WTC11 (cell line): ENCODE measurements around the gene LCP1. TPM values are rescaled to one million over a fixed set of nuclear protein-coding genes. Genes with fewer than 3 reads are reported as not detected.

Experiments
- ATAC-seq: fragments of 200-7000 bp; cut with Tn5 transposase; 2 replicates; pipeline ENCODE4 v1.10.0; 2021; ENCODE audit warnings: mild to moderate bottlenecking, moderate library complexity
- CTCF ChIA-PET: fragments of 300-600 bp; sonication (Branson Sonifier 250); formaldehyde crosslinking; loops from one replicate; lab custom pipeline; 2021; ENCODE audit warnings: antibody characterized with exemption; lab: Charles Lee
- POLR2A ChIA-PET: fragments of 350-600 bp; sonication (Branson Sonifier 250); formaldehyde crosslinking; loops from one replicate; lab custom pipeline; 2021; ENCODE audit warnings: antibody characterized with exemption; lab: Charles Lee
- DNase-seq: peaks from one replicate; pipeline ENCODE4 v3.0.0; 2021; ENCODE audit warnings: low spot score
- H3K27ac Mint-ChIP-seq: 2 replicates; pipeline ENCODE4 v1.8.0; 2021; ENCODE audit warnings: mixed read lengths
- H3K27me3 Mint-ChIP-seq: 2 replicates; pipeline ENCODE4 v1.8.0; 2021; ENCODE audit warnings: low read depth, mild to moderate bottlenecking, moderate library complexity, mixed read lengths
- H3K36me3 Mint-ChIP-seq: 2 replicates; pipeline ENCODE4 v1.8.0; 2021; ENCODE audit warnings: mixed read lengths
- H3K4me1 Mint-ChIP-seq: 2 replicates; pipeline ENCODE4 v1.8.0; 2022; ENCODE audit warnings: mixed read lengths
- H3K4me3 Mint-ChIP-seq: 2 replicates; pipeline ENCODE4 v1.8.0; 2021; ENCODE audit warnings: mild to moderate bottlenecking, moderate library complexity, mixed read lengths
- H3K9me3 Mint-ChIP-seq: 2 replicates; pipeline ENCODE4 v1.8.0; 2021; ENCODE audit warnings: mixed read lengths
- ATF1 ChIP-seq: sonication (generic); formaldehyde crosslinking; IDR thresholded peaks from 2 replicates; pipeline ENCODE4 v1.8.1; 2023; ENCODE audit warnings: mild to moderate bottlenecking, moderate library complexity, missing genetic modification reagents
- CTCF ChIP-seq: fragments of 200-600 bp; IDR thresholded peaks from 2 replicates; pipeline ENCODE4 v1.8.0; 2022; ENCODE audit warnings: antibody characterized with exemption
- ELF4 ChIP-seq: sonication (generic); formaldehyde crosslinking; IDR thresholded peaks from 2 replicates; pipeline ENCODE4 v1.8.1; 2022; ENCODE audit warnings: low read depth, mild to moderate bottlenecking, moderate library complexity, missing genetic modification reagents
- ESRRA ChIP-seq: sonication (generic); formaldehyde crosslinking; IDR thresholded peaks from 2 replicates; pipeline ENCODE4 v1.8.1; 2022; ENCODE audit warnings: mild to moderate bottlenecking, missing genetic modification reagents, borderline replicate concordance
- ETV6 ChIP-seq: sonication (generic); formaldehyde crosslinking; IDR thresholded peaks from 2 replicates; pipeline ENCODE4 v1.8.1; 2022; ENCODE audit warnings: mild to moderate bottlenecking, missing genetic modification reagents
- FOXJ3 ChIP-seq: sonication (generic); formaldehyde crosslinking; IDR thresholded peaks from 2 replicates; pipeline ENCODE4 v1.9.0; 2021; ENCODE audit warnings: missing genetic modification reagents, mild to moderate bottlenecking, borderline replicate concordance
- FOXK1 ChIP-seq: sonication (generic); formaldehyde crosslinking; IDR thresholded peaks from 2 replicates; pipeline ENCODE4 v1.8.0; 2022; ENCODE audit warnings: mild to moderate bottlenecking, moderate library complexity, missing genetic modification reagents
- MYBL2 ChIP-seq: sonication (generic); formaldehyde crosslinking; IDR thresholded peaks from 2 replicates; pipeline ENCODE4 v1.8.1; 2023; ENCODE audit warnings: mild to moderate bottlenecking, moderate library complexity, missing genetic modification reagents
- NR3C1 ChIP-seq: sonication (generic); formaldehyde crosslinking; conservative IDR thresholded peaks from 2 replicates; pipeline ENCODE4 v1.8.1; 2023; ENCODE audit warnings: low read depth, mild to moderate bottlenecking, missing genetic modification reagents
- OVOL2 ChIP-seq: fragments of 250-450 bp; sonication (Bioruptor Pico); IDR thresholded peaks from 2 replicates; pipeline ENCODE4 v1.9.0; 2021; ENCODE audit warnings: mild to moderate bottlenecking, borderline replicate concordance
- PRDM15 ChIP-seq: sonication (generic); formaldehyde crosslinking; IDR thresholded peaks from 2 replicates; pipeline ENCODE4 v1.8.0; 2022; ENCODE audit warnings: missing genetic modification reagents
- TEAD1 ChIP-seq: sonication (generic); formaldehyde crosslinking; IDR thresholded peaks from 2 replicates; pipeline ENCODE4 v1.8.0; 2022; ENCODE audit warnings: mild to moderate bottlenecking, missing genetic modification reagents
- TP53 ChIP-seq: sonication (generic); formaldehyde crosslinking; IDR thresholded peaks from 2 replicates; pipeline ENCODE4 v1.8.1; 2023; ENCODE audit warnings: mild to moderate bottlenecking, missing genetic modification reagents
- USF2 ChIP-seq: sonication (generic); formaldehyde crosslinking; IDR thresholded peaks from 2 replicates; pipeline ENCODE4 v1.8.1; 2023; ENCODE audit warnings: mild to moderate bottlenecking, missing genetic modification reagents, moderate library complexity
- ZBTB21 ChIP-seq: sonication (generic); formaldehyde crosslinking; IDR thresholded peaks from 2 replicates; pipeline ENCODE4 v1.8.1; 2023; ENCODE audit warnings: mild to moderate bottlenecking, missing genetic modification reagents, borderline replicate concordance
- ZBTB43 ChIP-seq: sonication (generic); formaldehyde crosslinking; IDR thresholded peaks from 2 replicates; pipeline ENCODE4 v1.8.1; 2023; ENCODE audit warnings: mild to moderate bottlenecking, missing genetic modification reagents
- ZNF138 ChIP-seq: sonication (generic); formaldehyde crosslinking; conservative IDR thresholded peaks from 2 replicates; pipeline ENCODE4 v1.8.1; 2022; ENCODE audit warnings: mild to moderate bottlenecking, moderate library complexity, missing genetic modification reagents
- ZNF219 ChIP-seq: sonication (generic); formaldehyde crosslinking; IDR thresholded peaks from 2 replicates; pipeline ENCODE4 v1.8.0; 2023; ENCODE audit warnings: missing genetic modification reagents, mild to moderate bottlenecking, borderline replicate concordance
- ZNF263 ChIP-seq: sonication (generic); formaldehyde crosslinking; IDR thresholded peaks from 2 replicates; pipeline ENCODE4 v1.8.1; 2022; ENCODE audit warnings: low read depth, mild to moderate bottlenecking, moderate library complexity, missing genetic modification reagents
- ZNF512 ChIP-seq: sonication (generic); formaldehyde crosslinking; IDR thresholded peaks from 2 replicates; pipeline ENCODE4 v1.8.1; 2022; ENCODE audit warnings: missing genetic modification reagents, borderline replicate concordance
- ZNF671 ChIP-seq: fragments of 250-450 bp; sonication (Bioruptor Pico); IDR thresholded peaks from 2 replicates; pipeline ENCODE4 v1.8.0; 2021; ENCODE audit warnings: mild to moderate bottlenecking
- ZSCAN18 ChIP-seq: fragments of 250-450 bp; sonication (Bioruptor Pico); IDR thresholded peaks from 2 replicates; pipeline ENCODE4 v2.1.2; 2022; ENCODE audit warnings: mild to moderate bottlenecking, moderate library complexity
- total RNA-seq: library from RNA; stranded (reverse); gene quantifications from 3 replicates; pipeline ENCODE4 v1.2.3, GENCODE V29; 2021

The LCP1 gene
- total RNA-seq, 1 experiment from 2014 or later: 3.2 TPM

- TF ChIP-seq MYBL2 (CRISPR knock-in tag) (no peak), FOXJ3 (CRISPR knock-in tag) (no peak), ZBTB43 (CRISPR knock-in tag) (no peak)
These were observed 81.0 kb downstream of the LCP1 start (continued) for GRCh38 chr13:46101002-46101401.

- Mint-ChIP-seq H3K9me3 (no peaks in the 10 kb centered on the region), H3K4me1 (peaks cover 7% of the 10 kb centered on the region), H3K27me3 (no peaks in the 10 kb centered on the region), H3K4me3 (no peak overlapping the region), H3K36me3 (no peaks in the 10 kb centered on the region)
- DNase-seq (no peak), ATAC-seq (no peak)
- POLR2A ChIA-PET: interaction anchor here (0.7 kb wide), 1 partner anchor 211 kb away, joined by 3 read pairs; no protein-coding TSS in a partner anchor
- TF ChIP-seq ZNF138 (CRISPR knock-in tag) (no peak), ETV6 (CRISPR knock-in tag) (no peak), TP53 (CRISPR knock-in tag) (no peak), ATF1 (no peak), ELF4 (no peak)
- TF ChIP-seq, all 79 proteins: peak for 0
- H3K27ac Mint-ChIP-seq: no peak overlapping the region
- CTCF ChIA-PET: no interaction called here
These were observed 81.7 kb downstream of the LCP1 start for GRCh38 chr13:46100191-46100815.

- ATAC-seq (no peak), DNase-seq (no peak)
- Mint-ChIP-seq H3K9me3 (no peaks in the 10 kb centered on the region), H3K27ac (no peak overlapping the region), H3K27me3 (no peaks in the 10 kb centered on the region), H3K4me1 (peaks cover 7% of the 10 kb centered on the region), H3K4me3 (no peak overlapping the region), H3K36me3 (no peaks in the 10 kb centered on the region)
- CTCF ChIA-PET: no interaction called here
- POLR2A ChIA-PET: no interaction called here
- TF ChIP-seq ZBTB43 (CRISPR knock-in tag) (no peak), USF2 (CRISPR knock-in tag) (no peak), ZNF138 (CRISPR knock-in tag) (no peak), ZSCAN18 (CRISPR knock-in tag) (no peak), ZNF671 (CRISPR knock-in tag) (no peak), PRDM15 (CRISPR knock-in tag) (no peak), OVOL2 (CRISPR knock-in tag) (no peak), ESRRA (CRISPR knock-in tag) (no peak), FOXK1 (CRISPR knock-in tag) (no peak), NR3C1 (no peak), ZNF219 (CRISPR knock-in tag) (no peak), ZNF512 (CRISPR knock-in tag) (no peak), TEAD1 (CRISPR knock-in tag) (no peak), CTCF (no peak), ZBTB21 (CRISPR knock-in tag) (no peak), ZNF263 (CRISPR knock-in tag) (no peak)
These were observed 84.3 kb downstream of the LCP1 start for GRCh38 chr13:46097663-46098062.
